ENCODE data around the gene PROM1. TPM values are rescaled to one million over a fixed set of nuclear protein-coding genes. Genes with fewer than 3 reads are reported as not detected.

Gene PROM1
- total and polyA plus RNA-seq, 9 of the 15 experiments (the other 6 are each of a cell fraction or from before 2014, with no cell fraction given) = 0.05 TPM; not detected in 8

DNA sequence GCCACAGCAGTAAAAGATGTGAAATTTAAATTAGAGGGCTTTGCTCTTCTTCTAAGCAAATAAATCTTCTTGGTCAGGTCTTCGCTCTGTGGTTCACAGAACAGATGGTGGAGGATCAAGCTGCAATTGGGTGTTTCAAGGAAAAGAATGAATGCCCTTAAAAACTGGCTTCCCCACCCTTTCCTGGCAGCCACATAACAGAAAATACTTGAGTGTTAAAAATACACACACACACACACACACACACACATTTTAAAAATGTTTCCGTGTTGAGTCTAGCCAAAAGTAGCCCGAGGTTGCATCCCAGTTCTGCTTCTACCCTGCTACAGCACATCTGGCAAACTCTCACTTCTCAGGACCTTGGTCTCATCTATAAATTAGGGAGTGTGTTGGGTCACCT lies 64.2 kb downstream of the PROM1 start (continued):
- TF ChIP-seq RBM15 (IDR thresholded peaks at IDR 0.05; ENCODE audit: insufficient read depth, low read length) (no peak), ZC3H8 (IDR thresholded peaks at IDR 0.05) (no peak), PTBP1 (IDR thresholded peaks at IDR 0.05; ENCODE audit: low read depth, low read length) (no peak), RFX7 (CRISPR knock-in tag; IDR thresholded peaks at IDR 0.05) (no peak), NRF1 (conservative IDR thresholded peaks at IDR 0.05 in 1 of 2, IDR thresholded peaks at IDR 0.05 in 1 of 2) (no peak), MAFG (tag; conservative IDR thresholded peaks at IDR 0.05) (no peak)
- TF ChIP-seq, protein P1, sequence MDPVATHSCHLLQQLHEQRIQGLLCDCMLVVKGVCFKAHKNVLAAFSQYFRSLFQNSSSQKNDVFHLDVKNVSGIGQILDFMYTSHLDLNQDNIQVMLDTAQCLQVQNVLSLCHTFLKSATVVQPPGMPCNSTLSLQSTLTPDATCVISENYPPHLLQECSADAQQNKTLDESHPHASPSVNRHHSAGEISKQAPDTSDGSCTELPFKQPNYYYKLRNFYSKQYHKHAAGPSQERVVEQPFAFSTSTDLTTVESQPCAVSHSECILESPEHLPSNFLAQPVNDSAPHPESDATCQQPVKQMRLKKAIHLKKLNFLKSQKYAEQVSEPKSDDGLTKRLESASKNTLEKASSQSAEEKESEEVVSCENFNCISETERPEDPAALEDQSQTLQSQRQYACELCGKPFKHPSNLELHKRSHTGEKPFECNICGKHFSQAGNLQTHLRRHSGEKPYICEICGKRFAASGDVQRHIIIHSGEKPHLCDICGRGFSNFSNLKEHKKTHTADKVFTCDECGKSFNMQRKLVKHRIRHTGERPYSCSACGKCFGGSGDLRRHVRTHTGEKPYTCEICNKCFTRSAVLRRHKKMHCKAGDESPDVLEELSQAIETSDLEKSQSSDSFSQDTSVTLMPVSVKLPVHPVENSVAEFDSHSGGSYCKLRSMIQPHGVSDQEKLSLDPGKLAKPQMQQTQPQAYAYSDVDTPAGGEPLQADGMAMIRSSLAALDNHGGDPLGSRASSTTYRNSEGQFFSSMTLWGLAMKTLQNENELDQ (CRISPR knock-in tag; IDR thresholded peaks at IDR 0.05; ENCODE audit: borderline replicate concordance) = no peak
- TF ChIP-seq, protein P2, sequence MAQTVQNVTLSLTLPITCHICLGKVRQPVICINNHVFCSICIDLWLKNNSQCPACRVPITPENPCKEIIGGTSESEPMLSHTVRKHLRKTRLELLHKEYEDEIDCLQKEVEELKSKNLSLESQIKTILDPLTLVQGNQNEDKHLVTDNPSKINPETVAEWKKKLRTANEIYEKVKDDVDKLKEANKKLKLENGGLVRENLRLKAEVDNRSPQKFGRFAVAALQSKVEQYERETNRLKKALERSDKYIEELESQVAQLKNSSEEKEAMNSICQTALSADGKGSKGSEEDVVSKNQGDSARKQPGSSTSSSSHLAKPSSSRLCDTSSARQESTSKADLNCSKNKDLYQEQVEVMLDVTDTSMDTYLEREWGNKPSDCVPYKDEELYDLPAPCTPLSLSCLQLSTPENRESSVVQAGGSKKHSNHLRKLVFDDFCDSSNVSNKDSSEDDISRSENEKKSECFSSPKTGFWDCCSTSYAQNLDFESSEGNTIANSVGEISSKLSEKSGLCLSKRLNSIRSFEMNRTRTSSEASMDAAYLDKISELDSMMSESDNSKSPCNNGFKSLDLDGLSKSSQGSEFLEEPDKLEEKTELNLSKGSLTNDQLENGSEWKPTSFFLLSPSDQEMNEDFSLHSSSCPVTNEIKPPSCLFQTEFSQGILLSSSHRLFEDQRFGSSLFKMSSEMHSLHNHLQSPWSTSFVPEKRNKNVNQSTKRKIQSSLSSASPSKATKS (CRISPR knock-in tag; IDR thresholded peaks at IDR 0.05) = no peak
- TF ChIP-seq, protein P3, sequence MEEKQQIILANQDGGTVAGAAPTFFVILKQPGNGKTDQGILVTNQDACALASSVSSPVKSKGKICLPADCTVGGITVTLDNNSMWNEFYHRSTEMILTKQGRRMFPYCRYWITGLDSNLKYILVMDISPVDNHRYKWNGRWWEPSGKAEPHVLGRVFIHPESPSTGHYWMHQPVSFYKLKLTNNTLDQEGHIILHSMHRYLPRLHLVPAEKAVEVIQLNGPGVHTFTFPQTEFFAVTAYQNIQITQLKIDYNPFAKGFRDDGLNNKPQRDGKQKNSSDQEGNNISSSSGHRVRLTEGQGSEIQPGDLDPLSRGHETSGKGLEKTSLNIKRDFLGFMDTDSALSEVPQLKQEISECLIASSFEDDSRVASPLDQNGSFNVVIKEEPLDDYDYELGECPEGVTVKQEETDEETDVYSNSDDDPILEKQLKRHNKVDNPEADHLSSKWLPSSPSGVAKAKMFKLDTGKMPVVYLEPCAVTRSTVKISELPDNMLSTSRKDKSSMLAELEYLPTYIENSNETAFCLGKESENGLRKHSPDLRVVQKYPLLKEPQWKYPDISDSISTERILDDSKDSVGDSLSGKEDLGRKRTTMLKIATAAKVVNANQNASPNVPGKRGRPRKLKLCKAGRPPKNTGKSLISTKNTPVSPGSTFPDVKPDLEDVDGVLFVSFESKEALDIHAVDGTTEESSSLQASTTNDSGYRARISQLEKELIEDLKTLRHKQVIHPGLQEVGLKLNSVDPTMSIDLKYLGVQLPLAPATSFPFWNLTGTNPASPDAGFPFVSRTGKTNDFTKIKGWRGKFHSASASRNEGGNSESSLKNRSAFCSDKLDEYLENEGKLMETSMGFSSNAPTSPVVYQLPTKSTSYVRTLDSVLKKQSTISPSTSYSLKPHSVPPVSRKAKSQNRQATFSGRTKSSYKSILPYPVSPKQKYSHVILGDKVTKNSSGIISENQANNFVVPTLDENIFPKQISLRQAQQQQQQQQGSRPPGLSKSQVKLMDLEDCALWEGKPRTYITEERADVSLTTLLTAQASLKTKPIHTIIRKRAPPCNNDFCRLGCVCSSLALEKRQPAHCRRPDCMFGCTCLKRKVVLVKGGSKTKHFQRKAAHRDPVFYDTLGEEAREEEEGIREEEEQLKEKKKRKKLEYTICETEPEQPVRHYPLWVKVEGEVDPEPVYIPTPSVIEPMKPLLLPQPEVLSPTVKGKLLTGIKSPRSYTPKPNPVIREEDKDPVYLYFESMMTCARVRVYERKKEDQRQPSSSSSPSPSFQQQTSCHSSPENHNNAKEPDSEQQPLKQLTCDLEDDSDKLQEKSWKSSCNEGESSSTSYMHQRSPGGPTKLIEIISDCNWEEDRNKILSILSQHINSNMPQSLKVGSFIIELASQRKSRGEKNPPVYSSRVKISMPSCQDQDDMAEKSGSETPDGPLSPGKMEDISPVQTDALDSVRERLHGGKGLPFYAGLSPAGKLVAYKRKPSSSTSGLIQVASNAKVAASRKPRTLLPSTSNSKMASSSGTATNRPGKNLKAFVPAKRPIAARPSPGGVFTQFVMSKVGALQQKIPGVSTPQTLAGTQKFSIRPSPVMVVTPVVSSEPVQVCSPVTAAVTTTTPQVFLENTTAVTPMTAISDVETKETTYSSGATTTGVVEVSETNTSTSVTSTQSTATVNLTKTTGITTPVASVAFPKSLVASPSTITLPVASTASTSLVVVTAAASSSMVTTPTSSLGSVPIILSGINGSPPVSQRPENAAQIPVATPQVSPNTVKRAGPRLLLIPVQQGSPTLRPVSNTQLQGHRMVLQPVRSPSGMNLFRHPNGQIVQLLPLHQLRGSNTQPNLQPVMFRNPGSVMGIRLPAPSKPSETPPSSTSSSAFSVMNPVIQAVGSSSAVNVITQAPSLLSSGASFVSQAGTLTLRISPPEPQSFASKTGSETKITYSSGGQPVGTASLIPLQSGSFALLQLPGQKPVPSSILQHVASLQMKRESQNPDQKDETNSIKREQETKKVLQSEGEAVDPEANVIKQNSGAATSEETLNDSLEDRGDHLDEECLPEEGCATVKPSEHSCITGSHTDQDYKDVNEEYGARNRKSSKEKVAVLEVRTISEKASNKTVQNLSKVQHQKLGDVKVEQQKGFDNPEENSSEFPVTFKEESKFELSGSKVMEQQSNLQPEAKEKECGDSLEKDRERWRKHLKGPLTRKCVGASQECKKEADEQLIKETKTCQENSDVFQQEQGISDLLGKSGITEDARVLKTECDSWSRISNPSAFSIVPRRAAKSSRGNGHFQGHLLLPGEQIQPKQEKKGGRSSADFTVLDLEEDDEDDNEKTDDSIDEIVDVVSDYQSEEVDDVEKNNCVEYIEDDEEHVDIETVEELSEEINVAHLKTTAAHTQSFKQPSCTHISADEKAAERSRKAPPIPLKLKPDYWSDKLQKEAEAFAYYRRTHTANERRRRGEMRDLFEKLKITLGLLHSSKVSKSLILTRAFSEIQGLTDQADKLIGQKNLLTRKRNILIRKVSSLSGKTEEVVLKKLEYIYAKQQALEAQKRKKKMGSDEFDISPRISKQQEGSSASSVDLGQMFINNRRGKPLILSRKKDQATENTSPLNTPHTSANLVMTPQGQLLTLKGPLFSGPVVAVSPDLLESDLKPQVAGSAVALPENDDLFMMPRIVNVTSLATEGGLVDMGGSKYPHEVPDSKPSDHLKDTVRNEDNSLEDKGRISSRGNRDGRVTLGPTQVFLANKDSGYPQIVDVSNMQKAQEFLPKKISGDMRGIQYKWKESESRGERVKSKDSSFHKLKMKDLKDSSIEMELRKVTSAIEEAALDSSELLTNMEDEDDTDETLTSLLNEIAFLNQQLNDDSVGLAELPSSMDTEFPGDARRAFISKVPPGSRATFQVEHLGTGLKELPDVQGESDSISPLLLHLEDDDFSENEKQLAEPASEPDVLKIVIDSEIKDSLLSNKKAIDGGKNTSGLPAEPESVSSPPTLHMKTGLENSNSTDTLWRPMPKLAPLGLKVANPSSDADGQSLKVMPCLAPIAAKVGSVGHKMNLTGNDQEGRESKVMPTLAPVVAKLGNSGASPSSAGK (IDR thresholded peaks at IDR 0.05) = no peak

Measured in K562 (cell line).